Lower leg skin (tissue), 4 donors: ENCODE data around the gene TMEM117. TPM values are rescaled to one million over a fixed set of nuclear protein-coding genes. Genes with fewer than 3 reads are reported as not detected.

ENCODE experiments used
- DNase-seq, 2 donors: peaks; one replicate each; pipeline ENCODE4 v3.0.0-alpha.2; 2019; ENCODE audit warnings: low spot score in 2 of 2
- H3K4me3 ChIP-seq: fragments of 200-600 bp; sonication (generic); 2 replicates; pipeline ENCODE4 v1.5.1; 2017; ENCODE audit warnings: mild to moderate bottlenecking, low read depth; ENCODE audit not compliant: poor library complexity, severe bottlenecking
- CTCF ChIP-seq, 3 donors: fragments of 450-650 bp; IDR thresholded peaks; one replicate each; pipeline ENCODE4 v1.5.1; 2016; ENCODE audit warnings: antibody characterized with exemption in 3 of 3, mild to moderate bottlenecking in 3 of 3, moderate library complexity in 2 of 3
- POLR2A ChIP-seq, 2 donors: fragments of 450-650 bp; IDR thresholded peaks; one replicate each; pipeline ENCODE4 v1.6.1; 2016 to 2017; ENCODE audit warnings: antibody characterized with exemption in 2 of 2, mild to moderate bottlenecking in 1 of 2, moderate library complexity in 1 of 2
- WGBS, 2 donors: methylation state at CpG; one replicate each; pipeline ENCODE4 v1.1.5; 2018; 5-methylcytosine and 5-hydroxymethylcytosine counted together
- intact Hi-C: fragments of 100-400 bp; cut with DNase I; formaldehyde crosslinking; loops from one replicate; pipeline ENCODE4 v1.15.0; 2023; ENCODE audit warnings: low total_unique reads
- total RNA-seq, 4 donors: library from RNA; depleted of rRNA; stranded (reverse); fragments of >200 nt; gene quantifications; one replicate each; pipeline ENCODE4 v1.1.0, GENCODE V29; 2016

The TMEM117 gene
- total RNA-seq, 4 donors from 2014 or later, result 19.9 to 27.8 (median 24.3) TPM

- 93 to 94% methylated on average over 3 of the region's 3 CpGs for WGBS, 2 donors
- DNase-seq, result no peak
- TF ChIP-seq CTCF (IDR thresholded peaks at IDR 0.05) (no peak), POLR2A (IDR thresholded peaks at IDR 0.05) (no peak)
- H3K4me3 ChIP-seq, result no peak overlapping the region
- intact Hi-C loops, result no loop called here
Measured at GRCh38 chr12:44063671-44064070, 227.8 kb downstream of the TMEM117 start.

- WGBS, 2 donors, result 15 to 18% methylated on average over 2 of the region's 2 CpGs
- no peak for DNase-seq
- no peak overlapping the region for H3K4me3 ChIP-seq
- TF ChIP-seq CTCF (IDR thresholded peaks at IDR 0.05) (no peak), POLR2A (IDR thresholded peaks at IDR 0.05) (no peak)
- intact Hi-C loops, result no loop called here
Measured at GRCh38 chr12:44076871-44077270, 241.0 kb downstream of the TMEM117 start.

GRCh38 chr12:44077294-44077693 is 241.4 kb downstream of the TMEM117 start:
- intact Hi-C loops, result no loop called here
- no peak for DNase-seq
- TF ChIP-seq POLR2A (IDR thresholded peaks at IDR 0.05) (no peak), CTCF (IDR thresholded peaks at IDR 0.05) (no peak)
- no peak overlapping the region for H3K4me3 ChIP-seq
- WGBS, 2 donors, result 0 to 5% methylated on average over 2 of the region's 2 CpGs

- TF ChIP-seq CTCF (IDR thresholded peaks at IDR 0.05) (no peak), POLR2A (IDR thresholded peaks at IDR 0.05) (no peak)
- no peak overlapping the region for H3K4me3 ChIP-seq
- DNase-seq, result no peak
- intact Hi-C loops, result no loop called here
- WGBS, 2 donors, result 73 to 86% methylated on average over 4 of the region's 4 CpGs
Measured at GRCh38 chr12:44078273-44078672, 242.4 kb downstream of the TMEM117 start.

- intact Hi-C loops, result no loop called here
- no peak overlapping the region for H3K4me3 ChIP-seq
- 85 to 95% methylated on average over 1 of the region's 1 CpG for WGBS, 2 donors
- TF ChIP-seq CTCF (IDR thresholded peaks at IDR 0.05), result no peak
- TF ChIP-seq POLR2A (IDR thresholded peaks at IDR 0.05), result no peak
- DNase-seq, result no peak
Measured at GRCh38 chr12:44088647-44089046, 252.8 kb downstream of the TMEM117 start.

- no peak for DNase-seq
- WGBS, 2 donors, result 89 to 99% methylated on average over 3 of the region's 3 CpGs
Measured at GRCh38 chr12:44091948-44092606, 256.2 kb downstream of the TMEM117 start.

More at GRCh38 chr12:44091948-44092606, 256.2 kb downstream of the TMEM117 start:
- H3K4me3 ChIP-seq, result no peak overlapping the region
- intact Hi-C loops, result no loop called here
- no peak for TF ChIP-seq CTCF (IDR thresholded peaks at IDR 0.05)
- no peak for TF ChIP-seq POLR2A (IDR thresholded peaks at IDR 0.05)
